Fibroblast of pulmonary artery (primary cell): Measurements from ENCODE around the gene CYB561D2.
"Not testable (repeated sequence)": the region's sequence is repeated elsewhere in the genome, so short reads cannot be mapped to it uniquely, and the experiment has no call there.

Source experiments
- DNase-seq: peaks from one replicate; pipeline ENCODE4 v3.0.0-alpha.2; 2010; ENCODE audit warnings: low read depth
- H3K4me3 ChIP-seq: replicated peaks from 2 replicates; pipeline ENCODE4 v1.5.1; 2011; ENCODE audit warnings: low read depth, mild to moderate bottlenecking, control low read depth, low read length, moderate library complexity
- TF ChIP-seq, protein P1 (sequence below): IDR thresholded peaks from 2 replicates; pipeline ENCODE4 v1.5.1; 2011; ENCODE audit warnings: mild to moderate bottlenecking, control low read depth, low read length, inconsistent platforms; ENCODE audit errors: missing control alignments

The CYB561D2 gene, protein sequence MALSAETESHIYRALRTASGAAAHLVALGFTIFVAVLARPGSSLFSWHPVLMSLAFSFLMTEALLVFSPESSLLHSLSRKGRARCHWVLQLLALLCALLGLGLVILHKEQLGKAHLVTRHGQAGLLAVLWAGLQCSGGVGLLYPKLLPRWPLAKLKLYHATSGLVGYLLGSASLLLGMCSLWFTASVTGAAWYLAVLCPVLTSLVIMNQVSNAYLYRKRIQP

DNA sequence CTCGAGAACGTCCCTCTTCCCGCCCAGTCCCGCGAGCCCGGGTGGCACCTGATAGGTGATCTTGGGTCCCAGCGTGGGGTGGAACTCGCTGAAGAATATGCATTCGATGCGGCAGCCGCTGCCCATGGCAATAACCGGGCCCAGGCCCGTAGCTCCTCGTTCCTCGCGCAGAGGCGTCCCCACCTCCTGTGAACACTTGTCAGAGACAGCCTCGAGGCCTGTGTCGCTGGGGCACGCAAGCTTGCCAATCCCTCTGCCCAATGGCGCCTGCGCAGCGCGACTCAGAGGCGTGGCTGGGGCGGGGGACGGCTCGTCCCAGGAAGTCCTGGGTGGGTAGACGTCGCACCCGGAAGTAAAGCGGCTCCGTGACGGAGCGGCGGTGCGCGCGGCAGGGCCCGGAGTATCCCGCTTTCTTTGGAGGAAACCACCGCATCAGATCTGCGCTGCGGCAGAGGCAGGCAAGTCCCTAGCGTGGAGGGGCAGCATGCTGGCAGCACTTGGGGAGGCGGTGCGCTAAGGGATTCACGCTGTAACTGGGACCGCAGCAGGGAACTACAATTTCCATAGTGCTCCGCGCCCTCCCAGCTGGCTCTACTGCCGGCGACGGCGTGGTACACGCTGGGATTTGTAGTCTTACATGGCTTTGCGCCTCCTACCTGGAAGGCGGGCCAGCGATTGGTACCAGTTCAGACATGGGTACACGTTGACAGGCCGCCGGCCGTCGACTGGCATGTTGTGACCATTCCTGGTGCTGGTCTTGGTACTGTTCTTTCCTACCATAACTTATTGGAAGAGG, at the start of gene CYB561D2, which contains the start of gene NPRL2:
CYB561D2 (plus strand) TSS at position 336 of the 796 bp plus-strand sequence. CDS start 572 bp downstream, outside the sequence.
NPRL2 (minus strand) TSS at position 249 of the 796 bp plus-strand sequence; CDS start at position 126, 123 bp downstream.
- TF ChIP-seq, protein P1, sequence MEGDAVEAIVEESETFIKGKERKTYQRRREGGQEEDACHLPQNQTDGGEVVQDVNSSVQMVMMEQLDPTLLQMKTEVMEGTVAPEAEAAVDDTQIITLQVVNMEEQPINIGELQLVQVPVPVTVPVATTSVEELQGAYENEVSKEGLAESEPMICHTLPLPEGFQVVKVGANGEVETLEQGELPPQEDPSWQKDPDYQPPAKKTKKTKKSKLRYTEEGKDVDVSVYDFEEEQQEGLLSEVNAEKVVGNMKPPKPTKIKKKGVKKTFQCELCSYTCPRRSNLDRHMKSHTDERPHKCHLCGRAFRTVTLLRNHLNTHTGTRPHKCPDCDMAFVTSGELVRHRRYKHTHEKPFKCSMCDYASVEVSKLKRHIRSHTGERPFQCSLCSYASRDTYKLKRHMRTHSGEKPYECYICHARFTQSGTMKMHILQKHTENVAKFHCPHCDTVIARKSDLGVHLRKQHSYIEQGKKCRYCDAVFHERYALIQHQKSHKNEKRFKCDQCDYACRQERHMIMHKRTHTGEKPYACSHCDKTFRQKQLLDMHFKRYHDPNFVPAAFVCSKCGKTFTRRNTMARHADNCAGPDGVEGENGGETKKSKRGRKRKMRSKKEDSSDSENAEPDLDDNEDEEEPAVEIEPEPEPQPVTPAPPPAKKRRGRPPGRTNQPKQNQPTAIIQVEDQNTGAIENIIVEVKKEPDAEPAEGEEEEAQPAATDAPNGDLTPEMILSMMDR = no peak
- DNase-seq = peak; percentile 90
- H3K4me3 ChIP-seq = peak within 1 kb of the TSS; percentile 92

DNA sequence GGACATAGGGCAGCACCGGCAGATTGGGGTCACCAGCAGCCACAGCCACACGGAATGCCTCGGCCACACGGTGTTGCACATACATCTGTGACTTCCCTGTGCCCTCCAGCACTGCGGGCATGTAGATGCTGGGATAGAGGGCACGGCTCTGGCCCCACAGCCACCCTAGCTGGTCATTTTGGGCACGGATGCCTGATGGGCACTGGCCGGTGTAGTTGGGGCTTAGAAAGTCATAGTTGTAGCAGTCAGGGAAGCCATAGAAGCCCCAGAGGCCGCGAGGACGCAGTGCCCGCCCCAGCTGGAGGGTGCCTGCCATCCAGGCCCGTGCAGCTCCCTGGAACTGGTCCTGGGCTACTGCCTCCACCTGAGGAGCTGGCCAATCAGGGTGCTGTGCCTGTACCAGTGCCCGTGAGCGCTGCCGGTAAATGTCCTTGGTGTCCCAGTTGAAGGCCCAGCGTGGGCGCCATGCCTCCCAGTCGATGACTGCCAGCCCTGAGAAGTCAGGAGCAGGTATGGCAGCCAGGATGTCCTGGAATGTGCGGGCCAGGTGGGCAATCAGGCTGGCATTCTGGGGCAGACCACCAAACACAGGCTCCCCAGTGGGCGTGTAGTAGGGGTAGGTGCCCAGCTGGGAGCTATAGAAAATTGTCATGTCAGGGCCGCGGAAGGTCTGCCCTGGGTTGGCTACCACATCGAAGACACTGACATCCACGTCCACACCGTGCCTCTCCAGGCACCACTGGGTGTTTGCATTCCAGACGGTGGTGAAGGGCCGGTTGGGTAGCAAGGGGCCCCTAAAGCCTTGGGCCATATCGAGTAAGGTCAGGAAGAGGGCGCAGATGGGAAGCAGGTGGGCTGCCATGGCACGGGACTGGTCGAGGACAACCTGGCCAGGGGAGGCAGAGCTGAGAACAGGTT, 48.3 kb upstream of the CYB561D2 start:
- TF ChIP-seq, protein P1 = no peak
- no peak for DNase-seq
- H3K4me3 ChIP-seq = no peak overlapping the region

DNA sequence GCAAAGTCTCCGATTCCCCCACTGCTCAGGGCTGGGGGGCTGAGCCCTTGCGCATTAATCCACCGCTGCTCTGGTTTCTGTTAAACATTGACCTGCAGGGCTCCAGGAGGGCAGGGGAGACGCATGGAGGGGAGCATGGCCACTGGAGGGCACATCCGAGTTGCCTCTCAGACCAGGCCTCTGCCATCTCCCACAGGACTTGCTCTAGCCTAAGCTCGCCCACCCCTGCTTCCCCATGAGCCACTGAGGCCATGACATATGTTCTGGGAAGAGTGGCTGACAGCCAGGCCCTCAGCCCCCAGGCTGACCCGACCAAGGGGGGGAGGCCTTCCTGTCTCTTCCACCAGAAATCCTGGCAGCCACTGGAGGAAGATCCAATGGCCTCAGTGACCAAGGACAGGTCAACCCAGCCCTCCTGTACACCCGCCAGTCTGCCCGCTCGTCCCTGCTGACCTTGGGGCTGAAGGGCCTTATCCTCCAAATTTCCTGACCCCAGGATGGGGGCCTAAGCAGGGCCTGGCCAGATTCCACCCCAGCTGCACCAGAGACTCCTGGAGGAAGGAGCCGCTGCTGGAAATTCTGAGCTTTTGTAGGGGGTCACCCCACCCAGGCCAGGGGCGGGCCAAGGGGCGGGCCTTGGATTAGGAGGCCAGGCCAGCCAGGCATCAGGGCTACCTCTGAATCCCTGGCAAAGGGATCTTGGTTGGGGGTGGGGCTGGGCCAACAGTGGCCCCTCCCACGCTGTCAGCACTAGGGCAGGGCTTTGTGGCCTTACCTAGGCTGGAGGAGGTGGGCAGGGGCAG, 47.4 kb upstream of the CYB561D2 start, which contains the start of gene HYAL1:
HYAL1 (minus strand) TSS at position 562 of the 803 bp plus-strand sequence. CDS start 618 bp downstream, outside the sequence.
- TF ChIP-seq, protein P1 = peak; percentile 5
- DNase-seq = peak; percentile 33
- H3K4me3 ChIP-seq = peak within 1 kb of the TSS; percentile 10

DNA sequence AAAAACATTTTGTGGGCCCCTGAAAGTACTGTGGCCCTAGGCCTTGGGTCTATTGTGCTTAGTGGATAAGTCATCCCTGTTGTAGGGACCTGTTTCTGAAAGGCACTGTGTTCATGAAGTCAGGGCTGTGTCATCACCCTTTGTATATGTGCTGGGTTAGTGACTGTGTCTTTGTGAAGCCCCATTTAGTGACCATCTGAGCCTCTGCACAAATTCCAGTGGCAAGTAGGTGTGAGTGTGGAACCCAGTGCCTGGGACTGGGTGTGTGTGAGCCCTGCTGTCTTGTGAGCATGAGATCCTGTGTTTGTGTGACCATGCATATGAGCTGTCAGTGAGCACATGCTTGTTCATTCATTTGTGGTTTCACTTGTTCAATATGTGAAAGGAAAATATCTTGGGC, 46.1 kb upstream of the CYB561D2 start:
- DNase-seq = no peak
- TF ChIP-seq, protein P1 = no peak

DNA sequence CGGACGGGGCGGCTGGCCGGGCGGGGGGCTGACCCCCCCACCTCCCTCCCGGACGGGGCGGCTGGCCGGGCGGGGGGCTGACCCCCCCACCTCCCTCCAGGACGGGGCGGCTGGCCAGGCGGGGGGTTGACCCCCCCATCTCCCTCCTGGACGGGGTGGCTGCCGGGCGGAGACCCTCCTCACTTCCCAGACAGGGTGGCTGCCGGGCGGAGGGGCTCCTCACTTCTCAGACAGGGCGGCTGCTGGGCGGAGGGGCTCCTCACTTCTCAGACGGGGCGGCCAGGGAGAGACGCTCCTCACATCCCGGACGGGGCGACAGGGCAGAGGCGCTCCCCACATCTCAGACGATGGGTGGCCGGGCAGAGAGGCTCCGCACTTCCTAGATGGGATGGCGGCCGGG, 38.6 kb upstream of the CYB561D2 start:
- not testable (repeated sequence) for H3K4me3 ChIP-seq, DNase-seq

More for the DNA sequence above, 46.1 kb upstream of the CYB561D2 start:
- H3K4me3 ChIP-seq = no peak overlapping the region

DNA sequence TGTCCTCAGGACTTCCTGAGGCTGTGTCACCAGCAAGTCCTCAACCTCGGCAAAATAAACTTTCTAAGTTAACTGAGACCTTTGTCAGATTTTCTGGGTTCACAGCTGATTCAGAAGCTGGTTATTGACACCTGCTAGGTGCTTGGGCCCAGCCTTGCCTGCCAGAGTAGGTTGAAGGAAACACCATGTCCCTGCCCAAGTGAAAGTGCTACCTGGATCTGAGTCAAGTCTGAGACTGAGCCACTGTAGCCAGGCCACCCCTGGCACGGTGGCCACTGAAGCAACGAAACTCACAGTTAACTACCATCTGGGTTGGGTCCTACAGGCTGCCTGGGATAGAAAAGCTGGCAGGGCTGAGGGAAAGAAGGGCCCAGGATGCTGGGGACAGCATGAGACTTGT, 36.3 kb upstream of the CYB561D2 start:
- DNase-seq = no peak
- H3K4me3 ChIP-seq = no peak overlapping the region
- TF ChIP-seq, protein P1 = no peak
